ENCODE measurements around the gene PTX3.

DNA sequence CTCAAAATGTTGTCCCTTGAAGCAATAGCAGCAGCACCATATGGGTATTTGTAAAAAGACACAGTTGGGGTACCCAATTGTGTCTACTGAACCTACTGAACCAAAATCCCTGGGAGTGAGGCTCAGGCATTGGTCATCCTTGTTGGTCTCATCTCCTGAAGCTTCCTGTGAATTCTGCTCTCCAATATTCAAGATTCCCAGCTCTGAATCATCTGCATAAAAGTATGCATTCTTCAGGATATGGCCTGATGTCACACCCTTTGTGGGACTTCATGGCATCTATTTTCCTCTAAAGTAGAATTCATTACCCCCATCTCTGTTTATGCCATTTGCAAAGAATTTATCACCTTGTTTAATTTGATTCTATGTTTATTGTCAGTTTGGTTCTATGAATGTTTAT, 13.3 kb upstream of the PTX3 start:
- TF ChIP-seq, protein P1, sequence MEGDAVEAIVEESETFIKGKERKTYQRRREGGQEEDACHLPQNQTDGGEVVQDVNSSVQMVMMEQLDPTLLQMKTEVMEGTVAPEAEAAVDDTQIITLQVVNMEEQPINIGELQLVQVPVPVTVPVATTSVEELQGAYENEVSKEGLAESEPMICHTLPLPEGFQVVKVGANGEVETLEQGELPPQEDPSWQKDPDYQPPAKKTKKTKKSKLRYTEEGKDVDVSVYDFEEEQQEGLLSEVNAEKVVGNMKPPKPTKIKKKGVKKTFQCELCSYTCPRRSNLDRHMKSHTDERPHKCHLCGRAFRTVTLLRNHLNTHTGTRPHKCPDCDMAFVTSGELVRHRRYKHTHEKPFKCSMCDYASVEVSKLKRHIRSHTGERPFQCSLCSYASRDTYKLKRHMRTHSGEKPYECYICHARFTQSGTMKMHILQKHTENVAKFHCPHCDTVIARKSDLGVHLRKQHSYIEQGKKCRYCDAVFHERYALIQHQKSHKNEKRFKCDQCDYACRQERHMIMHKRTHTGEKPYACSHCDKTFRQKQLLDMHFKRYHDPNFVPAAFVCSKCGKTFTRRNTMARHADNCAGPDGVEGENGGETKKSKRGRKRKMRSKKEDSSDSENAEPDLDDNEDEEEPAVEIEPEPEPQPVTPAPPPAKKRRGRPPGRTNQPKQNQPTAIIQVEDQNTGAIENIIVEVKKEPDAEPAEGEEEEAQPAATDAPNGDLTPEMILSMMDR (conservative IDR thresholded peaks at IDR 0.05; ENCODE audit: low read length), result no peak
- TF ChIP-seq EZH2phosphoT487 (IDR thresholded peaks at IDR 0.05; ENCODE audit: borderline replicate concordance), result no peak
